Right lobe of liver (tissue), 6 donors: ENCODE results near the gene BCAR3. TPM values are rescaled to one million over a fixed set of nuclear protein-coding genes. Genes with fewer than 3 reads are reported as not detected.
A peak's percentile ranks its signal among the peaks of the same experiment; 100 is the strongest.

Experiments
- ATAC-seq, 4 donors: fragments of 200-7000 bp; cut with Tn5 transposase; one replicate each; pipeline ENCODE4 v1.9.1; 2020; ENCODE audit warnings: mild to moderate bottlenecking in 4 of 4, moderate library complexity in 4 of 4
- DNase-seq, 3 donors: peaks; one replicate each; pipeline ENCODE4 v3.0.0-alpha.2; 2020
- H3K27ac ChIP-seq, 3 donors: fragments of 200-600 bp; one replicate each; pipeline ENCODE4 v1.8.0; 2022
- H3K27me3 ChIP-seq, 2 donors: fragments of 200-600 bp; one replicate each; pipeline ENCODE4 v1.8.0; 2022
- H3K36me3 ChIP-seq, 4 donors: fragments of 200-600 bp; sonication (generic) in 1 of 4; one replicate each; pipeline versions ENCODE4 v1.5.1 to v1.8.0; 2017 to 2022; ENCODE audit warnings: control low read depth in 1 of 4
- H3K4me1 ChIP-seq, 4 donors: fragments of 200-600 bp; sonication (generic) in 1 of 4; one replicate each; pipeline versions ENCODE4 v1.5.1 to v1.8.0; 2017 to 2022; ENCODE audit warnings: control low read depth in 1 of 4
- H3K4me3 ChIP-seq, 3 donors: fragments of 200-600 bp; one replicate each; pipeline ENCODE4 v1.8.0; 2022
- H3K9me3 ChIP-seq, 4 donors: fragments of 200-600 bp; sonication (generic) in 1 of 4; one replicate each; pipeline versions ENCODE4 v1.5.1 to v1.8.0; 2017 to 2022; ENCODE audit warnings: control low read depth in 1 of 4
- POLR2A ChIP-seq: fragments of 450-650 bp; IDR thresholded peaks from one replicate; pipeline ENCODE4 v1.6.1; 2017; ENCODE audit warnings: antibody characterized with exemption, mild to moderate bottlenecking
- WGBS: methylation state at CpG from one replicate; pipeline ENCODE4 v1.1.6; 2018; ENCODE audit warnings: low coverage, low lambda C conversion rate; ENCODE audit not compliant: insufficient coverage; ENCODE audit errors: missing lambda C conversion rate; 5-methylcytosine and 5-hydroxymethylcytosine counted together
- intact Hi-C, 2 donors: fragments of 100-400 bp; cut with DNase I; formaldehyde crosslinking; loops; one replicate each; pipeline versions ENCODE4 v1.11.2 to v1.14.1; 2022
- total RNA-seq, 6 experiments: library from RNA; depleted of rRNA in 2 of 6; stranded (reverse); fragments of >200 nt in 2 of 6; fragmentation: NEBNext Ultra II Directional in 3 of 6; extraction: Animal tissue kit (Norgen Biotek cat#: 25700) in 3 of 6; gene quantifications; one replicate each; pipeline versions ENCODE4 v1.1.0 to v1.2.4, GENCODE V29; 2016 to 2023
- TF ChIP-seq, protein P1 (sequence below), 4 donors: fragments of 200-600 bp in 3 of 4; fragments of 450-650 bp in 1 of 4; IDR thresholded peaks; one replicate each; pipeline versions ENCODE4 v1.5.1 to v1.8.0; 2016 to 2022; ENCODE audit warnings: antibody characterized with exemption in 4 of 4, mild to moderate bottlenecking in 2 of 4
- donor health status: DM: no; HTN: yes; CAD: no.
- donor health status: DM: no; HTN: no; CAD: no.
- donor health status: DM: no; HTN: no; CAD: no.
- donor health status: DM: no; HTN: yes; CAD: no.
- donor health status: DM: no; HTN: yes; CAD: no.

Gene BCAR3
- total RNA-seq, 6 experiments from 2014 or later, result 7.6 to 19.8 (median 12.9) TPM

GRCh38 chr1:93708734-93709481 is 27.3 kb upstream of the BCAR3 start:
- TF ChIP-seq POLR2A, result no peak
- TF ChIP-seq, protein P1, sequence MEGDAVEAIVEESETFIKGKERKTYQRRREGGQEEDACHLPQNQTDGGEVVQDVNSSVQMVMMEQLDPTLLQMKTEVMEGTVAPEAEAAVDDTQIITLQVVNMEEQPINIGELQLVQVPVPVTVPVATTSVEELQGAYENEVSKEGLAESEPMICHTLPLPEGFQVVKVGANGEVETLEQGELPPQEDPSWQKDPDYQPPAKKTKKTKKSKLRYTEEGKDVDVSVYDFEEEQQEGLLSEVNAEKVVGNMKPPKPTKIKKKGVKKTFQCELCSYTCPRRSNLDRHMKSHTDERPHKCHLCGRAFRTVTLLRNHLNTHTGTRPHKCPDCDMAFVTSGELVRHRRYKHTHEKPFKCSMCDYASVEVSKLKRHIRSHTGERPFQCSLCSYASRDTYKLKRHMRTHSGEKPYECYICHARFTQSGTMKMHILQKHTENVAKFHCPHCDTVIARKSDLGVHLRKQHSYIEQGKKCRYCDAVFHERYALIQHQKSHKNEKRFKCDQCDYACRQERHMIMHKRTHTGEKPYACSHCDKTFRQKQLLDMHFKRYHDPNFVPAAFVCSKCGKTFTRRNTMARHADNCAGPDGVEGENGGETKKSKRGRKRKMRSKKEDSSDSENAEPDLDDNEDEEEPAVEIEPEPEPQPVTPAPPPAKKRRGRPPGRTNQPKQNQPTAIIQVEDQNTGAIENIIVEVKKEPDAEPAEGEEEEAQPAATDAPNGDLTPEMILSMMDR (IDR thresholded peaks at IDR 0.05), result no peak
- intact Hi-C loops, result no loop called here
- Histone ChIP-seq H3K4me3 (no peak overlapping the region), H3K4me1 (peaks cover 0 to 11% (median 5%) of the 10 kb centered on the region in 4 donors), H3K27ac (no peak overlapping the region), H3K36me3 (no peaks in the 10 kb centered on the region), H3K27me3 (no peaks in the 10 kb centered on the region), H3K9me3 (no peaks in the 10 kb centered on the region)
- WGBS, result 52% methylated on average over 6 of the region's 9 CpGs
- ATAC-seq, result no peak
- no peak for DNase-seq

DNA sequence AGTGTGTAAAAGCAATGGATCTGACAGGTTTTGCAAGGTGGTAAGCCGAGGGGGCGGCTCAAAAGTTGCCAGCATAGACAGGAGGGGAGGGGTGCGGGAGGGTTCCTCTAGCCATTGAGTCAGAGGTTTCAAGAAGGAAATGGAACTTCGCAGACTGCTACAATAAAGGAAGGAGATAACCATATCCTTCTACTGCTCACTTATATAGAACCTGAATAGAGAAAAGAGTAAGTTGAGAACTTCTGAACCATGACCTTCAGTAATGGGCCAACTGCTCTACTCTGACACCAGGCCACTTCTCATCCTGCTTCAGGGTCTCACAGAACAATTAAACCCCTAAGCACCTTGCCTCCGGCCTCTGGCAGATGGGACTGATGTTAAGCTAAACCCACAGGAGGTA is 26.3 kb upstream of the BCAR3 start:
- ATAC-seq, result peak in 1 of 4 donors; percentile 24

DNA sequence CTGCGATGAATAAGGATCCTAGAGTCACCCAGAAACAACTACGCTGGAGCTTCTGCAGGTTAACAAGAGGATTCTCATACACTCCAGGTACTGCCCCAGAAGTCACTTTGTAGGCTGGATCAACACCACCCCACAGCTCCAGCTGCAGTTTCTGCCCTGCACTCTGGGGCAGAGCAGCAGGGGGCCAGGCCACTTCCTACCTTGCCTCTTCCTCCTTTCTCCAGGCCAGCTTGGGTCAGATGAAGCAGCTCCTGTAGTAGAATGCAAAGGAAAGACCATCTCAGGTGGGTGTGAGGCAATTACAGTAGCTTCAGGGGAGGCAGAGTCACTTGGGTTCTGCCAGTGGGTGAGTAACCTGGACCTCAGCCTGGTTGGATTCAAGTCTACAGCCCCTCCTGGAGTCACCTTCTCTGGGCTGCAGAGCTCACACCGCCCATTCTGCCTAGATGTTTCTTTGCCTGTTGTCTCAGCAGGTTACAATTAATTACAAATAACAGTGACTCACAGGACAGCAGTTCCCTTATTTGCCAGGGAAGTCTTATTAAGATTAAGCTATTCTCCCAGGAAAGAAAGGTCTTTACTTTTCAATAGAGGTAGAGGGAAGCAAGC is 24.4 kb upstream of the BCAR3 start:
- intact Hi-C loops, result no loop called here

More for the DNA sequence above, 26.3 kb upstream of the BCAR3 start:
- H3K4me3 ChIP-seq, result no peak overlapping the region
- H3K4me1 ChIP-seq, result peaks cover 0 to 21% (median 6%) of the 10 kb centered on the region in 4 donors
- H3K27ac ChIP-seq, result no peak overlapping the region
- intact Hi-C loops, result no loop called here
- 70% methylated on average over 4 of the region's 5 CpGs for WGBS
- no peaks in the 10 kb centered on the region for H3K27me3 ChIP-seq
- no peaks in the 10 kb centered on the region for H3K36me3 ChIP-seq
- TF ChIP-seq, protein P1 (IDR thresholded peaks at IDR 0.05), result no peak
- TF ChIP-seq POLR2A, result no peak
- H3K9me3 ChIP-seq, result no peaks in the 10 kb centered on the region
- peak in 1 of 3 donors; percentile 20 for DNase-seq

GRCh38 chr1:93704052-93704451 is 22.4 kb upstream of the BCAR3 start:
- intact Hi-C loops, result no loop called here
- TF ChIP-seq POLR2A, result no peak
- TF ChIP-seq, protein P1 (IDR thresholded peaks at IDR 0.05), result no peak
- peak in 1 of 3 donors; percentile 40 for DNase-seq
- peak; percentile 67 to 79 (median 72) for ATAC-seq
- no peaks in the 10 kb centered on the region for H3K36me3 ChIP-seq
- WGBS, result 6% methylated on average over 1 of the region's 2 CpGs
- H3K27ac ChIP-seq, result peak overlapping the region; percentile 37 to 63 (median 48)
- no peaks in the 10 kb centered on the region for H3K27me3 ChIP-seq
- H3K4me3 ChIP-seq, result no peak overlapping the region
- H3K9me3 ChIP-seq, result no peaks in the 10 kb centered on the region
- H3K4me1 ChIP-seq, result peaks cover 0 to 18% (median 4%) of the 10 kb centered on the region in 4 donors

More for the DNA sequence above, 24.4 kb upstream of the BCAR3 start:
- Histone ChIP-seq H3K4me1 (peaks cover 0 to 22% (median 6%) of the 10 kb centered on the region in 4 donors), H3K27me3 (no peaks in the 10 kb centered on the region), H3K9me3 (no peaks in the 10 kb centered on the region), H3K36me3 (no peaks in the 10 kb centered on the region), H3K27ac (no peak overlapping the region), H3K4me3 (no peak overlapping the region)
- no peak for ATAC-seq
- 100% methylated on average over 1 of the region's 3 CpGs for WGBS
- TF ChIP-seq, protein P1 (IDR thresholded peaks at IDR 0.05), result no peak
- TF ChIP-seq POLR2A, result no peak
- peak in 1 of 3 donors; percentile 22 for DNase-seq
